HepG2 (cell line): ENCODE measurements around the gene C6orf136. TPM values are rescaled to one million over a fixed set of nuclear protein-coding genes. Genes with fewer than 3 reads are reported as not detected.

Source experiments
- DNMT3B ChIP-seq: conservative IDR thresholded peaks from 2 replicates; pipeline ENCODE4 v1.6.1; 2016; ENCODE audit warnings: missing biosample characterization, control low read depth
- FOXA1 ChIP-seq, 2 experiments: fragments of 450-650 bp in 1 of 2; sonication (generic) in 1 of 2; formaldehyde crosslinking in 1 of 2; IDR thresholded peaks; 2 replicates each; pipeline versions ENCODE4 v1.4.0 to v1.6.1; 2016 to 2020; ENCODE audit warnings: missing genetic modification reagents in 1 of 2
- LBX2 ChIP-seq: sonication (generic); formaldehyde crosslinking; IDR thresholded peaks from 2 replicates; pipeline ENCODE4 v1.5.0; 2020; ENCODE audit warnings: missing genetic modification reagents, mild to moderate bottlenecking, borderline replicate concordance
- MBD4 ChIP-seq: IDR thresholded peaks from 2 replicates; pipeline ENCODE4 v1.6.1; 2012; ENCODE audit warnings: low read length, inconsistent platforms, borderline replicate concordance
- RBAK ChIP-seq: sonication (generic); formaldehyde crosslinking; IDR thresholded peaks from 2 replicates; pipeline ENCODE4 v1.5.1; 2020; ENCODE audit warnings: mild to moderate bottlenecking, missing genetic modification reagents
- SKIL ChIP-seq: sonication (generic); formaldehyde crosslinking; IDR thresholded peaks from 2 replicates; pipeline ENCODE4 v1.8.0; 2022; ENCODE audit warnings: missing genetic modification reagents, mild to moderate bottlenecking, moderate library complexity, borderline replicate concordance
- TMF1 ChIP-seq: sonication (generic); formaldehyde crosslinking; IDR thresholded peaks from 2 replicates; pipeline ENCODE4 v1.8.1; 2022; ENCODE audit warnings: low read depth, missing genetic modification reagents
- ZFP62 ChIP-seq: sonication (generic); formaldehyde crosslinking; IDR thresholded peaks from 2 replicates; pipeline ENCODE4 v1.4.0; 2020; ENCODE audit warnings: missing genetic modification reagents
- ZNF687 ChIP-seq: sonication (generic); formaldehyde crosslinking; IDR thresholded peaks from 2 replicates; pipeline ENCODE4 v1.5.1; 2020; ENCODE audit warnings: mild to moderate bottlenecking, missing genetic modification reagents, moderate library complexity
- ZNF720 ChIP-seq: sonication (generic); formaldehyde crosslinking; IDR thresholded peaks from 2 replicates; pipeline ENCODE4 v1.4.0; 2020; ENCODE audit warnings: missing genetic modification reagents
- polyA plus RNA-seq, 8 experiments: library from polyadenylated mRNA; depleted of rRNA in 3 of 8; stranded (reverse) in 7 of 8; unstranded in 1 of 8; fragments of >200 nt; fragmentation: Illumina TruSeq in 4 of 8; extraction: Trizol in 4 of 8; gene quantifications; 2 replicates each; pipeline versions ENCODE4 v1.2.1 to v1.2.3, GENCODE V29; 2011 to 2016; ENCODE audit warnings: low read depth in 4 of 8, missing spikeins in 1 of 8, mixed read lengths in 1 of 8; ENCODE audit not compliant: insufficient read depth in 1 of 8
- total RNA-seq, 5 experiments: library from RNA; depleted of rRNA; stranded (reverse); fragments of >200 nt; fragmentation: Illumina TruSeq; extraction: Trizol; gene quantifications; 2 replicates each; pipeline ENCODE4 v1.2.3, GENCODE V29; 2016; ENCODE audit warnings: low read depth in 1 of 5
- TF ChIP-seq, protein P1 (sequence below): IDR thresholded peaks from 2 replicates; pipeline ENCODE4 v1.6.1; 2012; ENCODE audit warnings: low read length, improper control_type of control experiment
- TF ChIP-seq, protein P2 (sequence below): sonication (generic); formaldehyde crosslinking; conservative IDR thresholded peaks from 2 replicates; pipeline ENCODE4 v1.8.0; 2022; ENCODE audit warnings: low read depth, missing genetic modification reagents
- TF ChIP-seq, protein P3 (sequence below): fragments of 450-650 bp; IDR thresholded peaks from 2 replicates; pipeline ENCODE4 v1.6.1; 2016

Gene C6orf136
- total and polyA plus RNA-seq, 2 of the 13 experiments (the other 11 are each of a cell fraction or from before 2014, with no cell fraction given): 12.0 to 26.2 TPM

GRCh38 chr6:30616811-30617564, 29.9 kb upstream of the C6orf136 start, which contains the start of gene PPP1R10 (continued):
- TF ChIP-seq, protein P1, sequence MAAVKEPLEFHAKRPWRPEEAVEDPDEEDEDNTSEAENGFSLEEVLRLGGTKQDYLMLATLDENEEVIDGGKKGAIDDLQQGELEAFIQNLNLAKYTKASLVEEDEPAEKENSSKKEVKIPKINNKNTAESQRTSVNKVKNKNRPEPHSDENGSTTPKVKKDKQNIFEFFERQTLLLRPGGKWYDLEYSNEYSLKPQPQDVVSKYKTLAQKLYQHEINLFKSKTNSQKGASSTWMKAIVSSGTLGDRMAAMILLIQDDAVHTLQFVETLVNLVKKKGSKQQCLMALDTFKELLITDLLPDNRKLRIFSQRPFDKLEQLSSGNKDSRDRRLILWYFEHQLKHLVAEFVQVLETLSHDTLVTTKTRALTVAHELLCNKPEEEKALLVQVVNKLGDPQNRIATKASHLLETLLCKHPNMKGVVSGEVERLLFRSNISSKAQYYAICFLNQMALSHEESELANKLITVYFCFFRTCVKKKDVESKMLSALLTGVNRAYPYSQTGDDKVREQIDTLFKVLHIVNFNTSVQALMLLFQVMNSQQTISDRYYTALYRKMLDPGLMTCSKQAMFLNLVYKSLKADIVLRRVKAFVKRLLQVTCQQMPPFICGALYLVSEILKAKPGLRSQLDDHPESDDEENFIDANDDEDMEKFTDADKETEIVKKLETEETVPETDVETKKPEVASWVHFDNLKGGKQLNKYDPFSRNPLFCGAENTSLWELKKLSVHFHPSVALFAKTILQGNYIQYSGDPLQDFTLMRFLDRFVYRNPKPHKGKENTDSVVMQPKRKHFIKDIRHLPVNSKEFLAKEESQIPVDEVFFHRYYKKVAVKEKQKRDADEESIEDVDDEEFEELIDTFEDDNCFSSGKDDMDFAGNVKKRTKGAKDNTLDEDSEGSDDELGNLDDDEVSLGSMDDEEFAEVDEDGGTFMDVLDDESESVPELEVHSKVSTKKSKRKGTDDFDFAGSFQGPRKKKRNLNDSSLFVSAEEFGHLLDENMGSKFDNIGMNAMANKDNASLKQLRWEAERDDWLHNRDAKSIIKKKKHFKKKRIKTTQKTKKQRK: no peak
- TF ChIP-seq ZNF720 (no peak), DNMT3B (CRISPR knock-in tag) (peak; percentile 90; the same call in 1 of the 2 replicates), LBX2 (CRISPR knock-in tag) (no peak), TMF1 (peak; percentile 84; the same call in 1 of the 2 replicates), ZFP62 (CRISPR knock-in tag) (no peak), RBAK (CRISPR knock-in tag) (no peak), SKIL (CRISPR knock-in tag) (no peak), MBD4 (no peak), ZNF687 (no peak), FOXA1 (IDR thresholded peaks at IDR 0.05) (no peak), FOXA1 (CRISPR knock-in tag; IDR thresholded peaks at IDR 0.05) (0 out of 2 replicates have a peak, but pooled peaks have one; percentile 4)
- TF ChIP-seq, protein P2, sequence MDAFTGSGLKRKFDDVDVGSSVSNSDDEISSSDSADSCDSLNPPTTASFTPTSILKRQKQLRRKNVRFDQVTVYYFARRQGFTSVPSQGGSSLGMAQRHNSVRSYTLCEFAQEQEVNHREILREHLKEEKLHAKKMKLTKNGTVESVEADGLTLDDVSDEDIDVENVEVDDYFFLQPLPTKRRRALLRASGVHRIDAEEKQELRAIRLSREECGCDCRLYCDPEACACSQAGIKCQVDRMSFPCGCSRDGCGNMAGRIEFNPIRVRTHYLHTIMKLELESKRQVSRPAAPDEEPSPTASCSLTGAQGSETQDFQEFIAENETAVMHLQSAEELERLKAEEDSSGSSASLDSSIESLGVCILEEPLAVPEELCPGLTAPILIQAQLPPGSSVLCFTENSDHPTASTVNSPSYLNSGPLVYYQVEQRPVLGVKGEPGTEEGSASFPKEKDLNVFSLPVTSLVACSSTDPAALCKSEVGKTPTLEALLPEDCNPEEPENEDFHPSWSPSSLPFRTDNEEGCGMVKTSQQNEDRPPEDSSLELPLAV (CRISPR knock-in tag): no peak
- TF ChIP-seq, protein P3, sequence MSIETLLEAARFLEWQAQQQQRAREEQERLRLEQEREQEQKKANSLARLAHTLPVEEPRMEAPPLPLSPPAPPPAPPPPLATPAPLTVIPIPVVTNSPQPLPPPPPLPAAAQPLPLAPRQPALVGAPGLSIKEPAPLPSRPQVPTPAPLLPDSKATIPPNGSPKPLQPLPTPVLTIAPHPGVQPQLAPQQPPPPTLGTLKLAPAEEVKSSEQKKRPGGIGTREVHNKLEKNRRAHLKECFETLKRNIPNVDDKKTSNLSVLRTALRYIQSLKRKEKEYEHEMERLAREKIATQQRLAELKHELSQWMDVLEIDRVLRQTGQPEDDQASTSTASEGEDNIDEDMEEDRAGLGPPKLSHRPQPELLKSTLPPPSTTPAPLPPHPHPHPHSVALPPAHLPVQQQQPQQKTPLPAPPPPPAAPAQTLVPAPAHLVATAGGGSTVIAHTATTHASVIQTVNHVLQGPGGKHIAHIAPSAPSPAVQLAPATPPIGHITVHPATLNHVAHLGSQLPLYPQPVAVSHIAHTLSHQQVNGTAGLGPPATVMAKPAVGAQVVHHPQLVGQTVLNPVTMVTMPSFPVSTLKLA: peak; percentile 85
